Measurements from ENCODE around the gene PRSS16. TPM values are rescaled to one million over a fixed set of nuclear protein-coding genes. Genes with fewer than 3 reads are reported as not detected.

Gene PRSS16
- total and polyA plus RNA-seq, 2 donors (not counting 3 experiments of a cell fraction or from before 2014, with no cell fraction given), result not detected

DNA sequence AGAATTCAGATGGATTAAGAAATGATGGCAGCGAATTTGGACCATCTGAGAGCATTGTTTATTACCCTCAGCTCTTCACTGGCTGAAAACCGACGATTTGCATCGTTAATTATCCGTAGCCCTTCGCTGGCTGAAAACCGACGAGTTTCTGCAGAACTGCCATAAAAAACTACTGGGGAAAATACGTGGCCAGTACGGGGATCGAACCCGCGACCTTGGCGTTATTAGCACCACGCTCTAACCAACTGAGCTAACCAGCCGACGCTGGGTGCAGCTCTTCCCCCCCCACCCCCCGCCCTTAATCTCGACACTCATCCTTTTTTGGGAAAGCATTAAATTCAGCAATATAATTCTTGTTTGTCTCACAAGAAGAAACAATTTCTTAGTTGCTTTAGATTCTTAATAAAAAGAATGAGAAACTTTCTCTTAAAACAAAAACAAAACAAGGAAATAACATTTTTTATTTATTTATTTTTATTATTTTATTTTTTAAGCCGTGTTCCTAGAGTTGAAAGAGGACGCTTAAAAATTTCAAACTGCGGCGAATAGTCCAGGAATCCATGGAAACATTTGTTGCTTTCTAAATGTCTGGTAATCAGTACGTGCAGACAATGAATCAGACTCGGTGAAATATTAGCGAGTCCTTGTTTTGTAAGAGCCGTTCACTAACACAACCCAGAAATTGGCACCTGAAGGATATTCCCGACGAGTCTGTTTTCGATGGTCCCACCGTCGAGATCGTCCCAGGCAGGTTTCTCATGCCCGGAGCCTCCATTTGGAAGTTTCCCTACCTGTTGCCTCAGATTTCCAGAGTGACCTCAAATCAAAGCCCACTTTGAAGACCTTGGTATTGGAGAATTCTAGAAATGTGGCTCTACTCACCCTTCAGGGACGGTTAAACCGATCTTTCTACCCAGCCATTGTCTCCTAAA lies 27.8 kb downstream of the PRSS16 start:
- Histone ChIP-seq H3K27ac (ENCODE audit: insufficient read depth, low read depth, low read length) (no peak overlapping the region), H2AFZ (ENCODE audit: low read depth, low read length) (no peak overlapping the region), H3K36me3 (ENCODE audit: control insufficient read depth in 2 of 2, extremely low read depth in 1 of 2, insufficient read depth in 2 of 2, low read length in 2 of 2) (no peaks in the 10 kb centered on the region), H3K9me1 (replicated peaks; ENCODE audit: control insufficient read depth, extremely low read depth, insufficient read depth, low read length) (no peaks in the 10 kb centered on the region), H4K20me1 (replicated peaks; ENCODE audit: control insufficient read depth, extremely low read depth, insufficient read depth, low read length) (no peaks in the 10 kb centered on the region), H3K4me1 (ENCODE audit: control insufficient read depth, extremely low read depth, insufficient read depth, low read length) (peaks cover under 1% of the 10 kb centered on the region), H3K9me3 (replicated peaks; ENCODE audit: control insufficient read depth, insufficient read depth, low read length) (no peaks in the 10 kb centered on the region), H3K4me2 (ENCODE audit: insufficient read depth, low read length) (no peak overlapping the region), H3K4me3 (replicated peaks in 1 of 3; ENCODE audit: insufficient read depth in 1 of 3, low read depth in 1 of 3, low read length in 3 of 3) (no peak overlapping the region), H3K9ac (replicated peaks; ENCODE audit: extremely low read depth, insufficient read depth, low read length) (no peak overlapping the region), H3K27me3 (ENCODE audit: control insufficient read depth in 2 of 2, insufficient read depth in 2 of 2, low read length in 2 of 2) (peaks cover 6 to 7% of the 10 kb centered on the region in 2 experiments), H3K79me2 (ENCODE audit: control insufficient read depth, insufficient read depth, low read length) (no peaks in the 10 kb centered on the region)
- TF ChIP-seq GATA2 (IDR thresholded peaks at IDR 0.05; ENCODE audit: insufficient read depth, insufficient read length, low read depth, low read length) (no peak), MAX (IDR thresholded peaks at IDR 0.05; ENCODE audit: insufficient read depth, insufficient read length) (no peak), MYC (IDR thresholded peaks at IDR 0.05; ENCODE audit: low read depth, low read length) (no peak), EZH2 (IDR thresholded peaks at IDR 0.05; ENCODE audit: borderline replicate concordance, low read depth, low read length, severe bottlenecking) (no peak), FOS (IDR thresholded peaks at IDR 0.05; ENCODE audit: borderline replicate concordance, insufficient read depth, low read length) (no peak), POLR2AphosphoS5 (IDR thresholded peaks at IDR 0.05; ENCODE audit: insufficient read depth, low read depth, low read length) (no peak), POLR2A (IDR thresholded peaks at IDR 0.05; ENCODE audit: low read depth, low read length) (no peak), JUN (IDR thresholded peaks at IDR 0.05; ENCODE audit: borderline replicate concordance, insufficient read depth, insufficient read length, low read depth) (no peak)
- TF ChIP-seq, protein P1, sequence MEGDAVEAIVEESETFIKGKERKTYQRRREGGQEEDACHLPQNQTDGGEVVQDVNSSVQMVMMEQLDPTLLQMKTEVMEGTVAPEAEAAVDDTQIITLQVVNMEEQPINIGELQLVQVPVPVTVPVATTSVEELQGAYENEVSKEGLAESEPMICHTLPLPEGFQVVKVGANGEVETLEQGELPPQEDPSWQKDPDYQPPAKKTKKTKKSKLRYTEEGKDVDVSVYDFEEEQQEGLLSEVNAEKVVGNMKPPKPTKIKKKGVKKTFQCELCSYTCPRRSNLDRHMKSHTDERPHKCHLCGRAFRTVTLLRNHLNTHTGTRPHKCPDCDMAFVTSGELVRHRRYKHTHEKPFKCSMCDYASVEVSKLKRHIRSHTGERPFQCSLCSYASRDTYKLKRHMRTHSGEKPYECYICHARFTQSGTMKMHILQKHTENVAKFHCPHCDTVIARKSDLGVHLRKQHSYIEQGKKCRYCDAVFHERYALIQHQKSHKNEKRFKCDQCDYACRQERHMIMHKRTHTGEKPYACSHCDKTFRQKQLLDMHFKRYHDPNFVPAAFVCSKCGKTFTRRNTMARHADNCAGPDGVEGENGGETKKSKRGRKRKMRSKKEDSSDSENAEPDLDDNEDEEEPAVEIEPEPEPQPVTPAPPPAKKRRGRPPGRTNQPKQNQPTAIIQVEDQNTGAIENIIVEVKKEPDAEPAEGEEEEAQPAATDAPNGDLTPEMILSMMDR (IDR thresholded peaks at IDR 0.05; ENCODE audit: extremely low read depth in 1 of 2, insufficient read depth in 1 of 2, low read depth in 1 of 2, low read length in 2 of 2), result no peak
- intact Hi-C loops (cut with micrococcal nuclease) (no loop called here), dilution Hi-C loops (cut with MboI; ENCODE audit: extremely low pct_ligation_motif_present, low sequenced_read_pairs) (no loop called here)
- CTCF ChIA-PET, result no interaction called here
- DNase-seq (ENCODE audit: low read depth, low spot score) (no peak), FAIRE-seq (no peak)
- BruUV-seq (replicated peaks), result no TSS peak
- POLR2A ChIA-PET, result no interaction called here

Data from endothelial cell of umbilical vein (primary cell).